ENCODE data around the gene APC2. TPM values are rescaled to one million over a fixed set of nuclear protein-coding genes. Genes with fewer than 3 reads are reported as not detected.

Gene APC2
- total RNA-seq, 1 experiment from 2014 or later, result 0.68 TPM

GRCh38 chr19:1490311-1491113, 40.6 kb downstream of the APC2 start, which contains the start of gene PCSK4:
Gene PCSK4 (minus strand): TSS chr19:1490350. CDS start chr19:1490346, 4 bp downstream.
- no peak within 1 kb of the TSS for H3K56ac ChIP-seq (ENCODE audit: insufficient read length, low read depth, low read length)
- no peak within 1 kb of the TSS for H2BK12ac ChIP-seq (ENCODE audit: insufficient read length, low read depth, low read length)
- no peak within 1 kb of the TSS for H2BK120ac ChIP-seq (ENCODE audit: low read depth, low read length, poor library complexity, severe bottlenecking)
- H3K9me3 ChIP-seq (ENCODE audit: control insufficient read depth, low read depth, low read length), result no peaks in the 10 kb centered on the region
- no peaks in the 10 kb centered on the region for H3K79me1 ChIP-seq (ENCODE audit: insufficient read depth, low read depth, low read length, poor library complexity, severe bottlenecking)
- no peak within 1 kb of the TSS for H2BK20ac ChIP-seq (ENCODE audit: low read depth, low read length, poor library complexity, severe bottlenecking)
- no peak within 1 kb of the TSS for H3K27ac ChIP-seq (ENCODE audit: insufficient read length, low read depth, low read length)
- H2BK5ac ChIP-seq (ENCODE audit: insufficient read length, low read length), result no peak within 1 kb of the TSS
- H3K4me1 Mint-ChIP-seq, result peaks cover 4 to 13% of the 10 kb centered on the region in 2 experiments
- DNase-seq, result peak; percentile 99
- no peak for TF ChIP-seq CTCF (conservative IDR thresholded peaks at IDR 0.05)
- H3K23me2 ChIP-seq (ENCODE audit: insufficient read length, low read depth, low read length, poor library complexity, severe bottlenecking), result peaks cover 9% of the 10 kb centered on the region
- no peak within 1 kb of the TSS for H3K23ac ChIP-seq (ENCODE audit: insufficient read length, low read depth, low read length)
- H3K9ac ChIP-seq (ENCODE audit: extremely low read depth, insufficient read length, low read length), result no peak within 1 kb of the TSS
- H3K9me3 Mint-ChIP-seq, result no peaks in the 10 kb centered on the region; a peak in 1 of 5 replicates
- peak within 1 kb of the TSS in 2 of 3 experiments; percentile 94 to 97; a peak in 4 of 7 replicates for H3K27ac Mint-ChIP-seq
- H4K5ac ChIP-seq (ENCODE audit: insufficient read length, low read depth, low read length), result no peak within 1 kb of the TSS
- H3K4me3 Mint-ChIP-seq, result peak within 1 kb of the TSS; percentile 81 to 92
- no peak within 1 kb of the TSS for H3K4ac ChIP-seq (ENCODE audit: low read depth, low read length)
- H3T11ph ChIP-seq (ENCODE audit: low read length), result no peak within 1 kb of the TSS
- H4K8ac ChIP-seq (replicated peaks; ENCODE audit: insufficient read length, low read depth, low read length), result no peak within 1 kb of the TSS
- no peaks in the 10 kb centered on the region for H3K4me1 ChIP-seq (ENCODE audit: insufficient read depth, low read length)
- H2BK15ac ChIP-seq (ENCODE audit: low read depth, low read length), result no peak within 1 kb of the TSS
- peak within 1 kb of the TSS; percentile 32 for H3K4me2 ChIP-seq (ENCODE audit: insufficient read depth, insufficient read length, low read length)
- peak within 1 kb of the TSS; percentile 1; the same call in 1 of the 2 replicates for H3K14ac ChIP-seq (ENCODE audit: insufficient read depth, low read length)
- no peak within 1 kb of the TSS for H2AK5ac ChIP-seq (ENCODE audit: insufficient read length, low read length)
- H3K18ac ChIP-seq (ENCODE audit: insufficient read length, low read depth, low read length), result no peak within 1 kb of the TSS
- H4K20me1 ChIP-seq (ENCODE audit: control insufficient read depth, insufficient read depth, insufficient read length), result no peaks in the 10 kb centered on the region
- WGBS (ENCODE audit: extremely low coverage, insufficient read length, low lambda C conversion rate), result no CpG with 5 or more reads among the region's 74 CpGs
- H3K27me3 ChIP-seq (ENCODE audit: insufficient read depth, low read length), result peaks cover 3% of the 10 kb centered on the region; the same call in 1 of the 2 replicates
- no peaks in the 10 kb centered on the region; a peak in 1 of 7 replicates for H3K36me3 Mint-ChIP-seq (ENCODE audit: insufficient read depth in 1 of 3, low read depth in 3 of 3)
- no peak within 1 kb of the TSS for H4K91ac ChIP-seq (ENCODE audit: insufficient read length, low read depth, low read length)
- no peak within 1 kb of the TSS for H2AFZ ChIP-seq (ENCODE audit: low read length)
- H3K27me3 Mint-ChIP-seq (ENCODE audit: low read depth), result peaks cover 41% of the 10 kb centered on the region
- H3K79me2 ChIP-seq (ENCODE audit: insufficient read depth, low read length), result no peaks in the 10 kb centered on the region
